ENCODE measurements around the gene NRL. TPM values are rescaled to one million over a fixed set of nuclear protein-coding genes. Genes with fewer than 3 reads are reported as not detected.

The NRL gene
- total and polyA plus RNA-seq, 11 donors: 1.3 to 3.0 (median 2.1) TPM

- Histone ChIP-seq H3K27ac (no peak overlapping the region), H3K4me3 (no peak overlapping the region), H3K9me3 (no peaks in the 10 kb centered on the region), H3K4me1 (peaks cover 0 to 2% (median 0%) of the 10 kb centered on the region in 12 donors), H3K27me3 (no peaks in the 10 kb centered on the region), H3K36me3 (no peaks in the 10 kb centered on the region)
- DNase-seq (peak in 1 of 5 donors; percentile 8), ATAC-seq (no peak)
- TF ChIP-seq, protein P1, sequence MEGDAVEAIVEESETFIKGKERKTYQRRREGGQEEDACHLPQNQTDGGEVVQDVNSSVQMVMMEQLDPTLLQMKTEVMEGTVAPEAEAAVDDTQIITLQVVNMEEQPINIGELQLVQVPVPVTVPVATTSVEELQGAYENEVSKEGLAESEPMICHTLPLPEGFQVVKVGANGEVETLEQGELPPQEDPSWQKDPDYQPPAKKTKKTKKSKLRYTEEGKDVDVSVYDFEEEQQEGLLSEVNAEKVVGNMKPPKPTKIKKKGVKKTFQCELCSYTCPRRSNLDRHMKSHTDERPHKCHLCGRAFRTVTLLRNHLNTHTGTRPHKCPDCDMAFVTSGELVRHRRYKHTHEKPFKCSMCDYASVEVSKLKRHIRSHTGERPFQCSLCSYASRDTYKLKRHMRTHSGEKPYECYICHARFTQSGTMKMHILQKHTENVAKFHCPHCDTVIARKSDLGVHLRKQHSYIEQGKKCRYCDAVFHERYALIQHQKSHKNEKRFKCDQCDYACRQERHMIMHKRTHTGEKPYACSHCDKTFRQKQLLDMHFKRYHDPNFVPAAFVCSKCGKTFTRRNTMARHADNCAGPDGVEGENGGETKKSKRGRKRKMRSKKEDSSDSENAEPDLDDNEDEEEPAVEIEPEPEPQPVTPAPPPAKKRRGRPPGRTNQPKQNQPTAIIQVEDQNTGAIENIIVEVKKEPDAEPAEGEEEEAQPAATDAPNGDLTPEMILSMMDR (IDR thresholded peaks at IDR 0.05): no peak
- TF ChIP-seq POLR2A (IDR thresholded peaks at IDR 0.05): no peak
- intact Hi-C loops (cut with DNase I): loop anchor here in 2 of 10 donors (2.0 to 10.0 kb wide), 2 partner anchors 26 to 94 kb away; no protein-coding TSS in a partner anchor
- 95 to 97% (median 96%) methylated on average over 6 to 7 of the region's 7 CpGs for whole genome bisulfite sequencing, 4 donors
Observed at GRCh38 chr14:24060984-24061913, 53.5 kb downstream of the NRL start.

GRCh38 chr14:24060443-24060842 lies 54.3 kb downstream of the NRL start:
- intact Hi-C loops (cut with DNase I): loop anchor here in 2 of 10 donors (2.0 to 10.0 kb wide), 2 partner anchors 26 to 94 kb away; no protein-coding TSS in a partner anchor
- H3K4me3 ChIP-seq: no peak overlapping the region
- DNase-seq (peak in 1 of 5 donors; percentile 3), ATAC-seq (no peak)
- peaks cover 0 to 4% (median 0%) of the 10 kb centered on the region in 9 donors for H3K27me3 ChIP-seq
- no peak overlapping the region for H3K27ac ChIP-seq
- H3K4me1 ChIP-seq: peaks cover 0 to 2% (median 0%) of the 10 kb centered on the region in 12 donors
- no peaks in the 10 kb centered on the region for H3K9me3 ChIP-seq
- TF ChIP-seq POLR2A (IDR thresholded peaks at IDR 0.05): no peak
- TF ChIP-seq, protein P1 (IDR thresholded peaks at IDR 0.05): no peak
- 85 to 98% (median 95%) methylated on average over 4 to 10 of the region's 10 CpGs for WGBS, 4 donors
- no peaks in the 10 kb centered on the region for H3K36me3 ChIP-seq

- no peak for ATAC-seq
- DNase-seq: peak in 1 of 5 donors; percentile 7
- no peaks in the 10 kb centered on the region for H3K9me3 ChIP-seq
- no peak for TF ChIP-seq POLR2A (IDR thresholded peaks at IDR 0.05)
- TF ChIP-seq, protein P1 (IDR thresholded peaks at IDR 0.05): no peak
- WGBS, 4 donors: 86 to 95% (median 94%) methylated on average over 12 to 16 of the region's 16 CpGs
- no peak overlapping the region for H3K4me3 ChIP-seq
- H3K36me3 ChIP-seq: no peaks in the 10 kb centered on the region
- intact Hi-C loops (cut with DNase I): loop anchor here (1.0 to 10.0 kb wide), 10 partner anchors 27 to 237 kb away; partner anchors contain the start of genes PCK2 (in 5 of the 10), IRF9 (in 2 of the 10), DHRS1 (in 1 of the 10) and NOP9 (in 1 of the 10)
- H3K27me3 ChIP-seq: peaks cover 0 to 6% (median 0%) of the 10 kb centered on the region in 9 donors
- H3K27ac ChIP-seq: no peak overlapping the region
- peaks cover 0 to 2% (median 0%) of the 10 kb centered on the region in 12 donors for H3K4me1 ChIP-seq
Observed at GRCh38 chr14:24059841-24060388, 54.8 kb downstream of the NRL start.

Measured in heart left ventricle (tissue), 16 donors.